Smooth muscle cell of the coronary artery (primary cell): Measurements from ENCODE around the gene CCL4L2. TPM values are rescaled to one million over a fixed set of nuclear protein-coding genes. Genes with fewer than 3 reads are reported as not detected.

Experiments
- total RNA-seq: library from RNA; depleted of rRNA; stranded (reverse); fragments of >200 nt; gene quantifications from 2 replicates; pipeline ENCODE4 v1.2.3, GENCODE V29; 2014; ENCODE audit warnings: low replicate concordance

CCL4L2 gene
- not detected in 2 replicates for total RNA-seq

DNA sequence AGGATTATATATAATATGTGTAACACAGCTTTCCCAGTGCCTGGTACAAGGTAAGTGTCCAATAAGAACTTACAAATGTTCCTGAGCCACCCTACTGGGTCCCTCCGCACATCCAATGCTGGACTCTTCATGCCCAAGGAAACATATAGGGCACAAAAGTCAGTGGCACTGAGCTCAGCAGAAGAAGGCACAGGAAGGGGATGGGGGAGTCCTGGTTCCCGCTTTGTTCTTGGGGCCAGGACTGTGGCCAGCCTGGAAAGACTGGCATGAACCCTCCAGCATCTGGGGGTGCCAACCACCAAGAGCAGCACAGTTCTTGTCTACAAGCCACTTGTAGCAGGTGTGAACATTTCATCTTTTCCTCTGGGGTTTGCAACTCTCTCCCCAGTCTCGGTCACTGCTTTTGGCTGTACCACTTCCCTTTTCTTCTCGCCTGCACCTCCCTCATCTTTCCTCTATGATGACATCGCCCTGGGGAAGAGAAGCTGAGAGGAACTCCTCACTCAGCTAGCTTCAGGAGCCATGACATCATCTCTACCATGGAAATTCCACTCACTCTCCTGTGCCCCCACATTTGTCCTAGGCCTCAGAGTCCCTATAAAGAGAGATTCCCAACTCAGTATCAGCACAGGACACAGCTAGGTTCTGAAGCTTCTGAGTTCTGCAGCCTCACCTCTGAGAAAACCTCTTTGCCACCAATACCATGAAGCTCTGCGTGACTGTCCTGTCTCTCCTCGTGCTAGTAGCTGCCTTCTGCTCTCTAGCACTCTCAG lies at the start of gene CCL4L2:
TSS of gene CCL4L2 (plus strand) at position 625 of the 773 bp plus-strand sequence.

DNA sequence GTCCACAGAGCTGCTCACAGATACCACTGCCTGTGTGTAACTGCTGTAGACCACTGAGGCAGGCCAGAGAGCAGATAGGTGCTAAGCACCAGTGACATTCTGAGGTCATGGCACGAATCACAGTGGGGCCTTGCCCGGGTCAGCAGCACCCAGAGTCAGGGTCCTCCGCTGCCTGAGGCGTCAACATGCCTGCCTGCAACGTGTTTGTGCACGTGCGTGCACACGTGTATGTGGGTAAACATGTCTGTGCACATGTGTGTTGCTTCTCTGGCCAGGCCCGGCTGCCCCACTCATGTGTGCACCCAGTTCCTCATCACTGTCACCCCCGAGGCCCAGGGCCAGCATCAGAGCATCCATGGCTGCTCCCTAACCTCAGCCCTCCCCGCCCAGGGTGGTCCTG lies 34.3 kb upstream of the CCL4L2 start, which contains the start of gene TBC1D3B:
TSS of gene TBC1D3B (minus strand) at position 101 of the 400 bp plus-strand sequence. CDS start 1,586 bp downstream, outside the sequence.

Other genes starting within 250 kb of the CCL4L2 start
- gene CCL16, start 229.6 kb upstream of the CCL4L2 start, total RNA-seq, result not detected in 2 replicates
- not detected in 2 replicates for gene CCL14, start 224.3 kb upstream of the CCL4L2 start, total RNA-seq
- gene CCL15, start 209.5 kb upstream of the CCL4L2 start, total RNA-seq, result not detected in 2 replicates
- not detected in 2 replicates for gene CCL23, start 193.1 kb upstream of the CCL4L2 start, total RNA-seq
- not detected in 2 replicates for gene CCL18, start 146.8 kb upstream of the CCL4L2 start, total RNA-seq
- not detected in 2 replicates for gene CCL3, start 120.9 kb upstream of the CCL4L2 start, total RNA-seq
- not detected in 2 replicates for gene CCL4, start 107.2 kb upstream of the CCL4L2 start, total RNA-seq
- 0.75 and 1.8 TPM in 2 replicates for gene TBC1D3B, start 34.4 kb upstream of the CCL4L2 start, total RNA-seq
- gene CCL3L1, start 14.3 kb upstream of the CCL4L2 start, total RNA-seq, result not detected in 2 replicates
- gene TBC1D3I, start 53.5 kb downstream of the CCL4L2 start, total RNA-seq, result 0.08 TPM in 1 of 2 replicates, not detected in the other
- gene TBC1D3G, start 112.8 kb downstream of the CCL4L2 start, total RNA-seq, result not detected in 2 replicates
- gene TBC1D3H, start 177.4 kb downstream of the CCL4L2 start, total RNA-seq, result not detected in 2 replicates